ENCODE results near the gene AQP3.
"Not testable (repeated sequence)": the region's sequence is repeated elsewhere in the genome, so short reads cannot be mapped to it uniquely, and the experiment has no call there.

- TF ChIP-seq CTCF (IDR thresholded peaks at IDR 0.05 in 4 of 5, conservative IDR thresholded peaks at IDR 0.05 in 1 of 5); POLR2A (IDR thresholded peaks at IDR 0.05): not testable (repeated sequence)
These were observed 48.3 kb downstream of the AQP3 start for GRCh38 chr9:33399047-33399446.

Data from gastrocnemius medialis (tissue), 4 donors.